ENCODE results near the gene TP53TG5.
"Not testable (repeated sequence)": the region's sequence is repeated elsewhere in the genome, so short reads cannot be mapped to it uniquely, and the experiment has no call there.

Gene TP53TG5

GRCh38 chr20:45355209-45356084 lies 22.7 kb downstream of the TP53TG5 start:
- DNase-seq: no peak
- Histone ChIP-seq H4K8ac (ENCODE audit: low read depth, low read length) (no peak overlapping the region), H2AK5ac (ENCODE audit: low read length) (no peak overlapping the region), H3K4me1 (ENCODE audit: control insufficient read depth, low read depth, low read length) (peaks cover 4% of the 10 kb centered on the region), H3K23ac (ENCODE audit: low read length) (no peak overlapping the region), H3K4me2 (ENCODE audit: low read length) (no peak overlapping the region), H3K79me2 (ENCODE audit: control insufficient read depth, insufficient read depth, low read length) (no peaks in the 10 kb centered on the region), H3K9ac (ENCODE audit: low read length) (no peak overlapping the region), H3K18ac (ENCODE audit: low read length) (no peak overlapping the region), H3K27ac (ENCODE audit: low read depth, low read length) (no peak overlapping the region), H3K79me1 (ENCODE audit: low read length) (no peaks in the 10 kb centered on the region), H4K5ac (ENCODE audit: low read length) (no peak overlapping the region), H3K4ac (ENCODE audit: low read depth, low read length) (no peak overlapping the region), H2BK5ac (ENCODE audit: low read length) (no peak overlapping the region), H3K27me3 (ENCODE audit: insufficient read depth, low read length, poor library complexity) (no peaks in the 10 kb centered on the region), H3K36me3 (ENCODE audit: control insufficient read depth, insufficient read depth, low read length) (no peaks in the 10 kb centered on the region), H2BK120ac (ENCODE audit: low read depth, low read length) (no peak overlapping the region), H2BK15ac (replicated peaks; ENCODE audit: low read depth) (no peak overlapping the region), H3K4me3 (ENCODE audit: low read length) (no peak overlapping the region), H3K56ac (ENCODE audit: low read length) (no peak overlapping the region)
- no CpG with 5 or more reads among the region's 5 CpGs for WGBS (ENCODE audit: extremely low coverage, insufficient coverage, low lambda C conversion rate)

GRCh38 chr20:45354423-45355208 lies 23.5 kb downstream of the TP53TG5 start:
- Histone ChIP-seq H2AK5ac (ENCODE audit: low read length) (no peak overlapping the region), H3K27ac (ENCODE audit: low read depth, low read length) (no peak overlapping the region), H3K23ac (ENCODE audit: low read length) (no peak overlapping the region), H3K36me3 (ENCODE audit: control insufficient read depth, insufficient read depth, low read length) (no peaks in the 10 kb centered on the region), H4K5ac (ENCODE audit: low read length) (no peak overlapping the region), H3K27me3 (ENCODE audit: insufficient read depth, low read length, poor library complexity) (no peaks in the 10 kb centered on the region), H2BK15ac (replicated peaks; ENCODE audit: low read depth) (no peak overlapping the region), H3K18ac (ENCODE audit: low read length) (no peak overlapping the region), H3K79me2 (ENCODE audit: control insufficient read depth, insufficient read depth, low read length) (no peaks in the 10 kb centered on the region), H3K4me2 (ENCODE audit: low read length) (no peak overlapping the region), H3K4me3 (ENCODE audit: low read length) (no peak overlapping the region), H3K4me1 (ENCODE audit: control insufficient read depth, low read depth, low read length) (peaks cover 4% of the 10 kb centered on the region), H4K8ac (ENCODE audit: low read depth, low read length) (no peak overlapping the region), H3K4ac (ENCODE audit: low read depth, low read length) (no peak overlapping the region), H3K9ac (ENCODE audit: low read length) (no peak overlapping the region), H3K79me1 (ENCODE audit: low read length) (no peaks in the 10 kb centered on the region), H2BK5ac (ENCODE audit: low read length) (no peak overlapping the region), H3K56ac (ENCODE audit: low read length) (no peak overlapping the region), H2BK120ac (ENCODE audit: low read depth, low read length) (no peak overlapping the region)
- no CpG with 5 or more reads among the region's 9 CpGs for WGBS (ENCODE audit: extremely low coverage, insufficient coverage, low lambda C conversion rate)
- no peak for DNase-seq

GRCh38 chr20:45353746-45354145 lies 24.4 kb downstream of the TP53TG5 start:
- Histone ChIP-seq H3K79me1 (ENCODE audit: low read length) (no peaks in the 10 kb centered on the region), H3K4me3 (ENCODE audit: low read length) (no peak overlapping the region), H4K8ac (ENCODE audit: low read depth, low read length) (no peak overlapping the region), H3K79me2 (ENCODE audit: control insufficient read depth, insufficient read depth, low read length) (no peaks in the 10 kb centered on the region), H3K56ac (ENCODE audit: low read length) (no peak overlapping the region), H3K4ac (ENCODE audit: low read depth, low read length) (no peak overlapping the region), H2BK15ac (replicated peaks; ENCODE audit: low read depth) (no peak overlapping the region), H2AK5ac (ENCODE audit: low read length) (no peak overlapping the region), H3K36me3 (ENCODE audit: control insufficient read depth, insufficient read depth, low read length) (no peaks in the 10 kb centered on the region), H3K9ac (ENCODE audit: low read length) (no peak overlapping the region), H3K18ac (ENCODE audit: low read length) (no peak overlapping the region), H3K27me3 (ENCODE audit: insufficient read depth, low read length, poor library complexity) (no peaks in the 10 kb centered on the region), H3K27ac (ENCODE audit: low read depth, low read length) (no peak overlapping the region), H4K5ac (ENCODE audit: low read length) (no peak overlapping the region), H3K23ac (ENCODE audit: low read length) (no peak overlapping the region), H3K4me1 (ENCODE audit: control insufficient read depth, low read depth, low read length) (peaks cover 4% of the 10 kb centered on the region), H2BK5ac (ENCODE audit: low read length) (no peak overlapping the region), H2BK120ac (ENCODE audit: low read depth, low read length) (no peak overlapping the region), H3K4me2 (ENCODE audit: low read length) (no peak overlapping the region)
- DNase-seq: peak; percentile 61
- no CpG with 5 or more reads among the region's 1 CpG for WGBS (ENCODE audit: extremely low coverage, insufficient coverage, low lambda C conversion rate)

DNA sequence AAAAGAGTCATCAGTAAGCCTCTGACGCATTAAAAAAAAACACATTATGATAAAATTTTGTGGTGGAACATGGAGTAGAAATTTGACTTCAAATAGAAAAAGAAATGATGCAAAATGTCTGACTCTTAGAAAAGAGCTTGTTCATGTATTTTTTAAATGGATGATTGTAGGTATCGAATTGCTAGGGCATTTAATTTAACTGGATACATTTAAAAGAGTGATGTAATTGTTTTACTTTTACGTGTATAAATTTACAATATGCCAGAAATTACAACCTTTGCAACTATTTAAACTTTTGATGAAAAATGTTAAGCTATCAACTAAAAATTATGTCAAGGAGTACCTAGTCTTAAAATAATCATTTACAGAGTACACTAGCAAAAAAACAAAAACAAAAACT lies 25.4 kb downstream of the TP53TG5 start:
- Histone ChIP-seq H3K27ac (ENCODE audit: low read depth, low read length) (no peak overlapping the region), H3K4me1 (ENCODE audit: control insufficient read depth, low read depth, low read length) (no peaks in the 10 kb centered on the region), H3K23ac (ENCODE audit: low read length) (no peak overlapping the region), H3K18ac (ENCODE audit: low read length) (no peak overlapping the region), H2BK15ac (replicated peaks; ENCODE audit: low read depth) (no peak overlapping the region), H2AK5ac (ENCODE audit: low read length) (no peak overlapping the region), H3K36me3 (ENCODE audit: control insufficient read depth, insufficient read depth, low read length) (no peaks in the 10 kb centered on the region), H3K27me3 (ENCODE audit: insufficient read depth, low read length, poor library complexity) (no peaks in the 10 kb centered on the region), H2BK5ac (ENCODE audit: low read length) (no peak overlapping the region), H3K4me2 (ENCODE audit: low read length) (no peak overlapping the region), H3K9ac (ENCODE audit: low read length) (no peak overlapping the region), H4K8ac (ENCODE audit: low read depth, low read length) (no peak overlapping the region), H3K79me2 (ENCODE audit: control insufficient read depth, insufficient read depth, low read length) (peaks cover 2% of the 10 kb centered on the region), H3K4ac (ENCODE audit: low read depth, low read length) (no peak overlapping the region), H2BK120ac (ENCODE audit: low read depth, low read length) (no peak overlapping the region), H4K5ac (ENCODE audit: low read length) (no peak overlapping the region), H3K56ac (ENCODE audit: low read length) (no peak overlapping the region), H3K4me3 (ENCODE audit: low read length) (no peak overlapping the region), H3K79me1 (ENCODE audit: low read length) (no peaks in the 10 kb centered on the region)
- no peak for DNase-seq
- WGBS (ENCODE audit: extremely low coverage, insufficient coverage, low lambda C conversion rate): 100% methylated on average over 1 of the region's 3 CpGs

DNA sequence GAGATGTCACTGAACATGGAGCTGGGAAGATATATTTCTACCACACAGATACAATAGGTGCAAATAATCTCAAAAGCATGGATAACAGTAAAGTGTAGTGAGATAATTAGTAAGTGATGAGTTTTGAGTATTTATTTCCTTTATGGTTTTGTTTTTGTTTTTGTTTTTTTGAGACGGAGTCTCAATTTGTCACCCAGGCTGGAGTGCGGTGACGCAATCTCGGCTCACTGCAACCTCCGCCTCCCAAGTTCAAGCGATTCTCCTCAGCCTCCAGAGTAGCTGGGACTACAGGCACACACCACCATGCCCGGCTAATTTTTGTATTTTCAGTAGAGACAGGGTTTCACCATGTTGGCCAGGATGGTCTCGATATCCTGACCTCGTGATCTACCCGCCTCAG lies 27.3 kb downstream of the TP53TG5 start:
- H2BK120ac ChIP-seq (ENCODE audit: low read depth, low read length); H3K79me1 ChIP-seq (ENCODE audit: low read length): not testable (repeated sequence)
- WGBS (ENCODE audit: extremely low coverage, insufficient coverage, low lambda C conversion rate): no CpG with 5 or more reads among the region's 10 CpGs

More for the DNA sequence above, 27.3 kb downstream of the TP53TG5 start:
- H3K27me3 ChIP-seq (ENCODE audit: insufficient read depth, low read length, poor library complexity); DNase-seq; H3K4me1 ChIP-seq (ENCODE audit: control insufficient read depth, low read depth, low read length); H4K5ac ChIP-seq (ENCODE audit: low read length); H3K56ac ChIP-seq (ENCODE audit: low read length); H3K36me3 ChIP-seq (ENCODE audit: control insufficient read depth, insufficient read depth, low read length); H2BK5ac ChIP-seq (ENCODE audit: low read length); H3K4me2 ChIP-seq (ENCODE audit: low read length); H3K4me3 ChIP-seq (ENCODE audit: low read length); H3K23ac ChIP-seq (ENCODE audit: low read length); H4K8ac ChIP-seq (ENCODE audit: low read depth, low read length); H2BK15ac ChIP-seq (replicated peaks; ENCODE audit: low read depth); H3K9ac ChIP-seq (ENCODE audit: low read length); H3K4ac ChIP-seq (ENCODE audit: low read depth, low read length); H3K27ac ChIP-seq (ENCODE audit: low read depth, low read length); H2AK5ac ChIP-seq (ENCODE audit: low read length); H3K18ac ChIP-seq (ENCODE audit: low read length): not testable (repeated sequence)
- H3K79me2 ChIP-seq (ENCODE audit: control insufficient read depth, insufficient read depth, low read length): peaks cover 19% of the 10 kb centered on the region
